Activated gamma-delta T cell (primary cell): ENCODE data around the gene SSR2.
"Not testable (repeated sequence)": the region's sequence is repeated elsewhere in the genome, so short reads cannot be mapped to it uniquely, and the experiment has no call there.

Experiments
- DNase-seq: peaks from one replicate; lab custom pipeline; 2025; lab: John Stamatoyannopoulos, UW

The SSR2 gene

DNA sequence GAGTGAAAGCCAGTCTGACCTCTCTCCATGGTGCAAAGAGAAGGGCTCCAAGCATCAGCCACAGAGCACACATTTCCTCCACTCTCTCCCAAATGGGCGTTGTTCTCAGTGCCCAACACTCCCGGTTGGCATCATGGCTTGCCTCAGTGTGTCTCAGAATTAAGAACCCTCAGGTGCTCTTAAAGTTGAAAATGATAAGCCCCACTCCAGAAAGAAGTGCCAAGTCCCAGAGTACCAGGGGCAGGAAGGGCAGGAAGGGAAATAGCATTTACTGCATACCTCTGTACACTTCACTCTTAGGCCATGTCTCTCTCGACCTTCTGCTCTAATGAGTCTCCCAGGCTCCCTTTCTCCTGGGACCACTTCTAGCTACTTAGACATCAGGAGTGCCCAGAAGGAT is 27.2 kb downstream of the SSR2 start:
- DNase-seq, result no peak

DNA sequence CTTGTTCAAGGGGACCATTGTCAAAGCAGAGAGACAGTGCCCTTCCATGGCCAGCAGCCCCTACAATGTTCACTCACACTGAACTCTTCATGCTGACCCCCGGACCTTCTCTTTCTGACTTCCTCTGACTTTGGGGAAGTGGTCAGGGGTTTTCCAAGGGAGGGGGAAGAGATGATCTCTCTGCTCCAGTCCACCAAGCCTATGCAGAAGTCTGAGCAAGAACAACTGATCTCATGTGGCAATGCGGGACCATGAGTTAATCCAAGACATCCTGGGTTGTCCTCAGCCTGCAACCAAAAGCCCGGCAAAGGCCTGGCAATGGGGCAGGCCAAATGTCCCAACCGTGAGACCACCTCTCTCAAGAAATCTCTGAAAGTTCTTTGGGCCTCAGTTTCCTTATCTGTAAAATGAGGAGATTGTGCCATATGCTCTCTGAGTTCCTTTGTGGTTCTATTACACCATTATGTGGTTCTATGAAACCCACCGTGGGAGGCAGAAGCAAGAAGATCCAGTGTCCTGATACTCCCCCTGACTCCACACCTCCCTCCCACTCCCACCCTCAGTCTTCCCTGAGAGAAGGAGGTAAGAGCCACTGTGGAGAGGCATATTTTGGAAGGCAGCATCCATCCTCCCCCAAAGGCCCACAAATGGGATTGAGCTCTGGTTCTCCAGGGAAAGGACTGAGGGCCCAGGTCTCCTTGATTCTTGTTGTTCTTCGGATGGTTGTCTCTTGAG is 30.6 kb downstream of the SSR2 start:
- no peak for DNase-seq

DNA sequence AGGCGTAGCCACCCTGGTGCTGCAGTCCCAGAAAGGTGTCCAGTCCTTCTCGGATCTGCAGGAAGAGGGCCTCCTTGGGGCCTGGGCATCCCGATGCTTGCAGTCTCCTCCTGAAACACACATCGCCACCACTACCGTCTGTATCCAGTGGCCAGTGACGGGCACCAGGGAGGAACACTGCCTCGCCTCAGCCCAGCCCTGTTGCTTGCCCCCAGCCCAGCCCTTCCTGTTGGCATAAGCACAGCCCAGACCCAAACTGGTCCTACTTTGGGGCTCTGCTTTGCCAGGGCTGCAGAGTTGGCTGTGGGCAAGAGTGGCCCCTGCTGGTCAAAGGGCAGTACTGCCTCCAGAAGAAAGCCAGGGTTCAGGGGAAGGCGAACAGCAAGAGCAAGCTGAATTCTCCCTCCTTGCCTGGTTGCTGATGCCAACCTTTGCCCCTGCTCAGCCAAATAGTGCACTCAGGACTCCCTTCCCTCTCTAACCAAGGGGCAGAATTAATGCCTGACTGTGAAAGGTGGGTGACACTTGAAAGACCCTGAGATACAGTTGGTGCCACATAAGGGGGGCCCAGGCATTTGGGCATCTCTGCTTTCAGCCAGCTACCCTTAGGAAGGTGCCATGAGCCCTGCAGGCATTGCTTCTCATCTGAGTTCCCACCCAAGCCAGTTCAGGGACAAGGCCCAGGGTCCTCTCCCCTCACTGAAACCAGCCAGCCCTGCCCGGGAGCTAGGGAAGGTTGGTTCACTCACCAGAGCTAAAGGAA is 31.3 kb downstream of the SSR2 start:
- no peak for DNase-seq

DNA sequence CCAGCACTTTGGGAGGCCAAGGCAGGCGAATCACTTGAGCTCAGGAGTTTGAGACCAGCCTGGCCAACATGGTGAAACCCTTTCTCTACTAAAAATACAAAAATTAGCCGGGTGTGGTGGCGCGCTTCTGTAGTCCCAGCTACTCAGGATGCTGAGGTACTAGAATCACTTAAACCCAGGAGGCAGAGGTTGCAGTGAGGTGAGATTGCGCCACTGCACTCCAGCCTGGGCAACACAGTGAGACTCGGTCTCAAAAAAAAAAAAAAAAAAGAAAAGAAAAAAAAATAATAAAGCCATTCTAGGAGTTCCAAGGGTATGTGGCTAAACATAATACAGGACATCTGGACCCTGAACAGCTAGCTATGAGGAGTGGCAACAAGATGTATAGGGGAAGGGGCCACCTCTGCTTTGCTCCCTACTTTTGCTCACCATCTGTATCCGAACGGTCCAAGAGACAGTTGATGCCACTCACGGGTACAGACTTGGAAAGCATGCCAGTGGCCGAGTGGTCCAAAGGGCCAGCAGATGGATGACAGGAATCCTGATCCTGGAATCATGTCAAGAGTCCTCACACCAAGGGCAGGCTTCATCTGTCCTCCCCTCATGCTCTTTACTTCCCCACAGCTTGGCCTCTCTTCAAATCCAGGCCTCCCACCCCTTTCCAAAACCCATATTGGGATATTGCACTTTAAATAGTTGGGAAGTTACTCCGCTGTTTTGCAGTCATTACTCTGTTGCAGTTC is 35.7 kb downstream of the SSR2 start:
- not testable (repeated sequence) for DNase-seq

DNA sequence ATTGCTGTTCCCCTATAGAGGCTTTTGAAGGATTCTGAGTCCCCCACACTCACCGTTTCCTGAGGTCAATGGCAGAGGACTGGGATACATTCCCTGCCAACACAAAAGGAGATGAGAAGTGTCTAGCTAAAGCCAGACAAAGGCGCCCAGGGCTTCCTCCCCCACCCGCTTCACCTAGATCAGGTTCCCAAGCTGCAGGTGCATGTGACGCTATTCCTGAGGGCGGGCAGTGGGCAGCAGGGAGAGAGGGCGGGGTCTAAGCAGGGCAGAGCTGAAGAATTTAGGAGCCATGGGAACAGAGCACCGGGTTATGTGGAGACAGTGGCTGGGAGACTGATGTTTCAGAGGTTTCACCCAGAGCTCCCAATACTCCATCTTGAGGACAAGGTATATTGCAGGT is 36.4 kb downstream of the SSR2 start:
- no peak for DNase-seq

DNA sequence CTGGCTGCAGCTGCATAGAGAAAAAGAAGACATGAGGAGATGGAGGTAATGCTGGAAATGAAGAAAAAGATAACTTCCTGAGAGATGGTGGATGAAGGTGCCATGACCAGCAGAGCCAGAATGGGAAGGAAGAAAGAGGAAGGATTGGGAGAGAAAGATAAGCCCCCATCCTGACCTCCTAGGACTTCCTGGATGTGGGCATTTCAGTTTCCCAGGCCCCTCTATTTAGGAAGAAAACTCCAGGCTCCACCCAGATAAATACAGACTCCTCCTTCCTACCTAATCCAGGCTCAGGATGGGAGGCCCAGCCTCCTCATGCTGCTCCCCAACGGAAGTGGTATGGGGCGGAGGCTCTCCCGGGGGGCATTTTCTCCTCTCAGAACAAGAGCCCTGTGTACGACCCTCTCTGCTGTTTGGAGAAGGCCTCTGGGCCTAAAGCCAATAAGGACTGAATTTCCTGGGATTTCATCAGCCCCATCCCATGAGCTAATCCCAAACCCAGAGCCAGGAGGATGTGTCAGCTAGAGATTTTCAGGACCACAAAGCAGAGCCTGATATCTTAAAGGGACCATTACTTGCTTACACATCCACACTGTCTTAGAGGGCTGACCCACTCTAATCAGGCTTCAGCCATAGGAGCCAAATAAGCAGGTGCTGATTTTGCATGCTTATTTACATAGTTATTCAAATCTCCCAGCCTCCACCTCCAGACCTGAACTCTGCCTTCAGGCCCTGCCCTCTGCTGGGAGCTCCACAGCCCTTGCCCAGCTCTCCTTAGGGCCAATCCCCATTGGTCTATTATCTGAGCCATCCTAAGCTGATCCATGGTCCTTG is 37.3 kb downstream of the SSR2 start:
- no peak for DNase-seq

DNA sequence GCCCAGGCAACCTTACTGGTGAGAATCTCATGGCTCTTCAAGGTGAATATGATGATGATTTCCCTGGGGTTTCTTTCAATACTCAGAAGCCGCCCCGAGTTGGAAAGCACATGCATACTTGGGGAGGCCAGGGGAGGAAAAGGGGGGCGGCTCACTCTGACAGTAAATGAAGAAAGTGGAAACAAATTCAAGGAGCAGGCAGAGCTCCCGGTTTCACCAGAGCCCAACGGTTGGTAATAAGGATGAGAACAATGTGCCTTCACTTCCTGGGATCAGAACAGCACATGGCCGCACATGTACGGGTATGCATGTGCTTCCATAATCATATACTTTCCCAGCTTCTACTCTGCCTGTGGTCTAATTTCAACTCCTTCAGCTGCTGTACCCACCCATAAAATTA is 38.6 kb downstream of the SSR2 start:
- no peak for DNase-seq

DNA sequence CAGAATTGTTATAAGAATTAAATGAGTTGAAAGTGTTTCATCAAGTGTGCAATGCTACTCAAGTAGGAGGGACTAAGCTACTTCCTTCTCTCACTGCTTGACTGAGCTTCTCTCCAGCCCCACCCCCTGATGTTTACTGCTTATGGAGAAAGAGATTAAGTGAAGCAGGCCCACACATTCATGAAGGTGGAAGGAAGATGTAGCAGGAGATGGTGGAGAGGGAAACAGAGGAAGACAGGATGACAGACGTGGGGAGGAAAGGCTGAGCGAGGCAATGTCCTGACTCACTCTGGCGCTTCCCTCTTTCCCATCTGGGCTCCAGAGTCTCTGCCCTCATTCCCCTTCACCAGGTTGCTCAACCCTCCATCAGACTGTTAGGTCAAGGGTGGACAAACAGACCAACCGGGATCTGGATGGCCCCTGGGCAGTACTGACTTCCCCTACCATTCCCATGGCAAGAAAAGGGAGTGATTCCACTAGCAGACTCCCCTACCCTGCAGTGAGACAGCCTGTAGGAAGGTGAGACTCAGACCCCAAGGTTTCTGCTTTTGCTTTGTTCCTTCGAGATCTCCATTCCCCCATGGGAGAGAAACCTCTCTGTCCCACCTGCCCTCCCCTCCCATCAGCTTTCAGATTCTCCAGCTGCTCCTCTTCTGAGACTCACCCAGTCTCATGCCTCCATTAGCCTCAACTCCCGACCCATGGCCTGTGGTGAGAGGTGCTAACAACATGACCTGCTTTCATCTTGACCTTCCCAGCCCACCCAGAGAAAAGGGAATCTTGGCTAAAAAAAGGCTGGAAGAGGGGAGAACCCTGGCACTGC is 39.3 kb downstream of the SSR2 start:
- no peak for DNase-seq

DNA sequence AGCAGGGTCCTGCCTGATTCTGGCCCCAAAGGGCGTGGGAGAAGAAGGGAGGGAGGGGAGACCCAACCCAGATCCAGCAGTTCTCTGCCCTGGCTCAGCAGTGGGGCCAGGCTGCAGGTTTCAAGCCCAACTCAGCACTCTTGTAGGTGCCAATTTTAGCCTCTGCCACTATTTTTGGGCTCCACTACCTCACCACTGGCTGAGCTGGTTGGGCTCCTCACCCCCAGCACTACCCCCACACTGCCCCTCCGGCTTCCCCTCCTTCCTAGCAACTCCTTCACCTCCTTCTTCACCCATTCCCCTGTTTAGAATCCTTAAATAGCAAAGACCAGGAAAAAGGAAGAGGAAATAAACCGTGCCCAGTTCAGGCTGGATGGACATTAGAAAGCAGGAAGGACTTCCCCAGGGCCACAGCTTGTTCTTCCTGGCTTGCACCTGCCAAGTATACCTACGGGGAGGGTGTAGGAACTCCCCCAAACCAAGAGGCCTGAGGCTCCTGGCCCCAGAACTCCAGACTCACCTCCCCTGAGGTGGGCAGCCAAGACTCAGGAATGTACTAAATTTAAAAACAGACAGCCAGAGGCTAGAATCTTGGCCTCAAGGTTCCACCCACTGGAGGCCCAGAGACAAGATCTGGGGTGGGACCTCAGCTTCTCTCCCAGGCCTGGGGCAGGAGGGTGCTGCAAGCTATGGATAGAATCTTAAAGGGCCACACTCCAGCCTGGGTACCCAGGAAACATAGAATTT is 41.0 kb downstream of the SSR2 start:
- no peak for DNase-seq

DNA sequence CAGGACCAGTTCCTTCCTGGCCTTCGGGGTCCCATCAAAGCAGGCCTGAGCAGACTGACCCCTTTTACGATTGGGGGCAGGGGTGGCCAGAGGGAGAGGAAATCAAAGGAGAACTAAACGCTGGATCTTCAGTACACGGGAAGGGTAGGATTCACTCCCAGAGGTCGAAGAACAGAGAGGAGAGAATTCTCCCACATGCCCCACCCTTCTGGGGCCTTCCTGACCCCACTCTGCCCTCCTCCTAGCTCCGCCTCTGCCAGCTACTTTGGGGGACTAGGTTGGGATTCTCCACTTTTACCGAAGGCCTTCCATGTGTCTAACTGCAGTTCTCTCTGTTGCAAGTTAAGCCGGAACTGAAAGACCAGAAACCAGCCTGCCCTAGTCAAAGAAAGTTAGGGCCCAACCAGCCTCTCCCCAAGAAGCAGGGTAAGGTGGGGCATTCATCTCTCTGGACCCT is 41.8 kb downstream of the SSR2 start:
- no peak for DNase-seq

DNA sequence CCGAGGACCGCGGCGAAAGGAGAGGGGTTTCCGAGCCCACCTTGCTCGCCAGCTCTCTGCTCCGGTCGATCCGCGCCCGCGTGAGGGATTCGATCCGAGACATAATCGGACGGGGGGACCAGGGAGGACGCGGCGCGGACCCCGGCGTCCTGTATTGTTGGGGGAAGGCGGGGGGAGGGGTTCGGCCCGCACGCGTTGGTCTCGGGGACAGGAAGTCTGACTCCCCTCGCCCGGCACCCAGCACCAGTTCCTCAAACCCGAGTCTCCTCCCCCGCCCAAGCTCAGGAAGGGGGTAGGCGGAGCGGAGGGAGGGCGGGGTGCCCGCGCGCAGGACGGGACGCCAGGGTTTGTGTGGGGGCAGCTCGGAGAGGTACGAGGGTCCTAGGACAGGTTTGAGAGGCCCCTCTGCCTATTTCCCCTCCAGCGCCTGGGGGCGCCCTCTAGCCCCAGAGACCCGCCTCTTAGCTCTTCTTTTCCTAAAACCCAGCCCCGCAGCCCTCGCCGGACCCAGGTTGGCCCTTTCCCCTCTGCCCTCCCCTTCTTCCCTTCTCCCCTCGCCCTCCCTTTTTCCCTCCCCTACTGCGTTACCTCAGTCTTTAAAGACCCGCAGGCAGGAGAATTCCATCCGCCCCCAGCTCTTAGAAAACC is 42.3 kb downstream of the SSR2 start, which contains the start of gene ARHGEF2:
TSS of gene ARHGEF2 (minus strand) at position 223 of the 648 bp plus-strand sequence. CDS start at position 103, 120 bp downstream.
- peak; percentile 55 for DNase-seq

DNA sequence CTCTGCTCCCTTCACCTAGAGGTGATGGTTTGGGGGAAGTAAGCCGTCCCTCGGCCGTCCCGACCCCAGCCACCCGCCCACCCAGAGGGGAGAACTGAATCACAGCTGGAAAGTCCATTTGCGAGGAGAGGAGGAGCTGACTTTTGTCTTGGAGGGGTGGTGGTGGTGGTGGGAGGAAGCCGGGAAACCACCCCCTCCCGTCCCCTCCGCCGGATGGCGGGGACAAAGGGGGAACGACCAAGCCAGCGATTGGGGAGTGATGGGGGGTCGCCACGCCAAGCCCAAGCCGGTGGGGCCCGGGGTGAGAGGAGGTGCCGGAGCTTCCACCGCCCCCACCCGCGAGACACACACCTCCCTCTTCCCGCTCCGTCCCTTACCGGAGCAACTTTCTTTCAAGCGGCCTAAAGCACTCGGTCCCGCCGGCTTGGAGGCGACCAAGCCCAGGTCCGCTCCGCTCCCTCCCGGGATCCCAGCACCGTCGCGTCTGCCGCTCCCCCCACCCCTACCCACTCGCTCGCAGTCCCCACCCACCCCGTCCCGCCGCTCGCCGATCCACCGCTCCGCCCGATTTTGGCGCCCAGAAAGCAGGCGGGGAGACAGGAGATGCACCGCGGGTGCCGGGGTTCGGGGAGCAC is 42.9 kb downstream of the SSR2 start:
- peak; percentile 50 for DNase-seq

DNA sequence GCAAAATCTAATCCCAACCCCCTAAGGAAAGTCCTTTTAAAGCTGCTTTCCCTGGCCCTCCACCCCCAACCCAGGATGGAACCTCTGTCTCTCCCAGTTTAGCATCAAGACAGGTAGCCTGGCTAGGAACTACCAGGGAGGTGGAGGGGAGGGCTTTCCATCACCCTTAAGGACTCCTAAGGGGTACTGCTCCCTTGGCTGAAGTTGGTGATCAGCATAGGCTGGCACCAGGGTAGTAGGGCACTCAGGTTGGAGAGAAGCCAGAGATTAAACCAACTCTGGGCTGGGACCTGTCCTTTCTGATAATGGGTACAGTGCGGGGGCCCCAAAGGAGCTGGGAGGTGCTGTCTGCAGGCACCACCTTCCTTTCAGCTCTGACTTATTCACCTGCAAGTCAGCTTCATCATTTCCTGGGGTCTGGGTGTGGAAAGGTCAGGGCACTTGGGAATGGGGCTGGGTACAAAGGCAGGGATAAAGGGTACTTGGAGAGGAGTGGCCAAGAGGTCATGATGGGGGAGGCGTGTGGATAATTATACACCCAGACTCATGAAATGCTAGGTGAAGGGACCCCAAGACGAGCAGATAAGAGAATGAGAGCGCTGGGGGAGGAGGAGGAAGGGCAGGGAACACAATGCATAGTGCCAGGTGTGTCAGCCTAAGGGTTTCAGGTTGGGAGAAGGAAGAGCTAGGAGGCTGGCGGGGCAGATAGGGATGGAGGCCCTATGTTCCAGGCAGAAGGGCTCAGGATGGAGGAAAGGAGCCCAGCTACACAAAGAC is 43.6 kb downstream of the SSR2 start:
- DNase-seq, result no peak

DNA sequence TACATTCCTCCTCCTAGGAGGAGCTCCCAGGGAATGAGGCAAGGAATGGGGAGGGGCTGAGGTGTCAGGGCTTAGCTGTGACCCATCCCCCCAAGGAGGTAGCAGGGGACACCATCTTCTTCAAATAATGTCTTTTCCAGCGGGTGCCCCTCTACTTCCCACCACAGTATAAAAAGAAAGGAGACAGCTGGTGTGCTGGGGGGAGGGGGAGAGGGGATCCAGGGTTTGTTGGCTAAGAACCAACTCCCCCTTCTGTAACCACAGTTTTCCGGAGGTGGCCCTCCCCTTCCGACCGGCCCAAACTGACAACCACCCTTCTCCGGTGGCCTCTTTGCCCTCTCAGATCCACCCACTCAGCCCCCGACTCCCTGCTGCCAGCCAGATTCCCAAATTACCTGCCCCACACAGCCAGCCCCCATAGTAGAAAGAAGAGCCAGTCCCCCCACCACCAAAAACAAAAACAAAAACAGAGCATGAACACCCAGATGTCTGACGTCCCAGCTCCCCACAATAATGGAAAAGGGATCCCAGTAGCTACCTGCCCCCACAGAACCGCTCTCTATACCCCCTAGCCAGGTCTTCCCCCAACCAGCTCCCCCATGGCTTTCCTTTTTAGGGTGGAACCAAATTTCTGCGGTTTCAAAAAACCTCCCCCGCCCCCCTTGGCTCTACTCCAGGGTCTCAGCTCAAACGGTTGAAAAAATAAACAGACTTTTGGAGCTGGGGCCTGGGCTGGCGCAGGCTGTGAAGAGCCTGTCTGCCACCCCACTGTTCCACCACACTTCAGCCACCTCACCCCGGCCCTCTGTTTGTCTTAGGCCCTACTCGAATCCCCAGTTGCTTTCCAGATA is 44.5 kb downstream of the SSR2 start:
- peak; percentile 23 for DNase-seq

DNA sequence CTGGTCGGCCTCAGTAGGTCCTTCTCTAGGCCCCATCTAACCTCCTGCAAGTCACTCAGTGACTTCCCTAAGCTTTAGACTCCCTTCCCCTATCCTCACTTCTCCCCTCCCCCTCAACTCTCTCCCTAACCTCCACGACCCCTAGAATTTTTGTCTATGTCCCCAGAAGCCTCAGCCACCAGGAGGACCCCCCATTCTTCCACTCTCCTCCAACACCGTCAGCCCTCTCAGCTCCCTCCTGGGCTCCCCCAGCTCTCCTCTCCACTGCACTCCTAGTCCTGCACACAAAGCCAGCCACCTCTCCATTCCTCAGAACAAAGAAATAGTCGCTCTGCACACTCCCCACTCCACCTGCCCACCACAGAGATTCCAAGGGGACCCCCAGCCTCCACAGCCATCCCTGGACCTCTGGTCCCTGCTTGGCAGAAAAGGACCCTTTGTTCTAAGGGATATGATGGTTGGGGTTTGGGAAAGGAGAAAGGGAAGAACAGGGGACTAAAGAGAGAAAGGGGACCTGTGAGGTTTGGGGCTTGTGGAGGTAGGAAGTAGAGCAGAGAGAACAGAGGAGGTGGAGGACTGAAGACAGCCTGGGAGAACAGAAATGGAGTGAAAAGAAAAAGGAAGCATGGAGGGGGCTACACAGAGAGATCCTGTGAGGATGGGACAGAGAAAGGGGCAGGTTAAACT is 45.2 kb downstream of the SSR2 start:
- DNase-seq, result no peak

DNA sequence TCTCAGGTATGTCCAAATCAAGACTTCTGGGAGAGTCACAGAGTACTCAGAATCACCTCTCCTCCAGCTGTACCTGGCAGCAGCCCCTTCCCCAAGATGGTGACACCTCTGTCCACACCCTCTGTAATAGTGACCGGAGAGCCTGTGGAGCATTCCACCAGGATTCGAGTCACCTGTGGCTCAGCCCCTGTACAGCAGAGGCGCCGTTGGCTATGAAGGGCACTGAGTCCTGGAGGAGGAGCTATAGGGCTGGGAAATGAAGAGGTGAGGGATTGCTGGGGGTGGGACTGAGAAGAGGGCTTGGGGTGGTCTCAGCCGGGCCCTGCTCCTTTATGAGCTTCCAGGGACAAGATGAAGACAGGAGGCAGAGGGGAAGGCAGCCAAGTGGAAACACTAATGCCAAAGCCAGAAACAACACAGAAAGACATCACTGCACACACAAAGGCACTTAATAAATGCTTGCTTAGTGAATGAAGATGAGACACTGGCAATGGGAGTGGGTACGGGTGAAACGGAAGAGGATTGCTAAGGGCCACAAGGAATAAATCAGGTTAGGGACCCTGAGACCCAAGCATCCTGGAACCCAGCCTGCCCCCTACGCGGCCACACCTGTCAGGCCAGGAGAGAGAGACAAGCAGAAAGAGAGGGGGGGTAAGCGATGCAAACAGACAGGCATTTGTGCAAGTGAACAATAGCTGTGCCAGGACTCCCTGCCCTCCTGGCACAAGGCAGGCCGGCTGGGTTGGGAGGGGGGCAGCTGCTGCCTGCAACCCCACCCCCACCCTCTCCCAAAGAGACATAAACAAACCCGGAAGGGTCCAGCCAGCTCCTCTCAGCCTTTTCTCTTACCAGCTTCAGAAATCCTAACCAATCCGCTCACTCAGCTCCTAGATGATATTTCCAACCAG is 46.3 kb downstream of the SSR2 start:
- no peak for DNase-seq
